ENCODE results near the gene MCCC2.
"Not testable (repeated sequence)": the region's sequence is repeated elsewhere in the genome, so short reads cannot be mapped to it uniquely, and the experiment has no call there.

The MCCC2 gene

GRCh38 chr5:71586941-71587765 lies at the start of gene MCCC2:
MCCC2 (plus strand) TSS chr5:71587340; CDS start chr5:71587426, 86 bp downstream.
- H3K27me3 ChIP-seq (ENCODE audit: control insufficient read depth in 1 of 2, insufficient read depth in 2 of 2, low read length in 2 of 2), result no peaks in the 10 kb centered on the region
- H3K4me3 ChIP-seq (ENCODE audit: low read length in 2 of 2), result peak within 1 kb of the TSS; percentile 81 to 94
- peak within 1 kb of the TSS; percentile 72 for H3K27ac ChIP-seq (ENCODE audit: low read length)
- H3K9ac ChIP-seq (ENCODE audit: low read length in 2 of 2), result peak within 1 kb of the TSS; percentile 71 to 80
- H3K4me1 ChIP-seq (ENCODE audit: control insufficient read depth, insufficient read depth, low read length), result peaks cover 12% of the 10 kb centered on the region
- H3K9me3 ChIP-seq (ENCODE audit: control insufficient read depth in 2 of 2, low read length in 2 of 2), result no peaks in the 10 kb centered on the region
- H3K36me3 ChIP-seq (ENCODE audit: control insufficient read depth in 2 of 2, insufficient read depth in 2 of 2, low read length in 2 of 2), result no peaks in the 10 kb centered on the region

DNA sequence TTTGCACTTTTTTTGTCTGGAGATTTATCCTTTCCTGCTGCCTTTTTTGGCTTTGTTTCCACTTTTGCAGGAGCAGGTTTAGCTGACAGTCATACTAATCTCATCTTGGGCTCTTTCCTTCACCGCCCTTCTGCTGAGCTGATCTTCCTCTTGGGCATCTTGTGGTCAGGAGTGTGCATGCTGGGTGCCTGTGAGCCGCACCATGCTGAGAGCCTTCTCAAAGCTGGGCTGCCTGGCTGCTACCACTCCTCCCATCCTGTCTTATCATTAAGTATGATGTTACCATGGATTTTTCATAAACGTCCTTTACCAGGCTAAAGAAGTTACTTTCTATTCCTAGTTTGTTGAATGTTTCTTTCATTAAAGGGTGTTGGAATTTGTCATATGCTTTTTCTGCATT lies 49.5 kb upstream of the MCCC2 start:
- Histone ChIP-seq H3K4me1 (ENCODE audit: control insufficient read depth, insufficient read depth, low read length) (no peaks in the 10 kb centered on the region), H3K9me3 (ENCODE audit: control insufficient read depth in 2 of 2, low read length in 2 of 2) (no peaks in the 10 kb centered on the region), H3K4me3 (ENCODE audit: low read length in 2 of 2) (no peak overlapping the region), H3K27me3 (ENCODE audit: control insufficient read depth in 1 of 2, insufficient read depth in 2 of 2, low read length in 2 of 2) (no peaks in the 10 kb centered on the region), H3K36me3 (ENCODE audit: control insufficient read depth in 2 of 2, insufficient read depth in 2 of 2, low read length in 2 of 2) (peaks cover 8 to 23% of the 10 kb centered on the region in 2 donors), H3K9ac (ENCODE audit: low read length in 2 of 2) (no peak overlapping the region), H3K27ac (ENCODE audit: low read length) (no peak overlapping the region)

DNA sequence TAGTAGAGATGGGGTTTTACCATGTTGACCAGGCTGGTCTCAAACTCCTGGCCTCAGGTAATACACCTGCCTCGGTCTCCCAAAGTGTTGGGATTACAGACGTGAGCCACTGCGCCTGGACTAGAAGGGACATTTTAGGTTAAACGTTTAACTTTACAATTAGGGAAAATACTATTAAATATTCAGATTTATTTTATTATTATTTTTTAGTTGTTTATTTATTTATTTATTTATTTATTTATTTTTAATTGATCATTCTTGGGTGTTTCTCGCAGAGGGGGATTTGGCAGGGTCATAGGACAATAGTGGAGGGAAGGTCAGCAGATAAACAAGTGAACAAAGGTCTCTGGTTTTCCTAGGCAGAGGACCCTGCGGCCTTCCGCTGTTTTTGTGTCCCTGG lies 36.3 kb upstream of the MCCC2 start:
- H3K9ac ChIP-seq (ENCODE audit: low read length in 2 of 2); H3K4me1 ChIP-seq (ENCODE audit: control insufficient read depth, insufficient read depth, low read length); H3K27me3 ChIP-seq (ENCODE audit: control insufficient read depth in 1 of 2, insufficient read depth in 2 of 2, low read length in 2 of 2); H3K9me3 ChIP-seq (ENCODE audit: control insufficient read depth in 2 of 2, low read length in 2 of 2); H3K4me3 ChIP-seq (ENCODE audit: low read length in 2 of 2); H3K27ac ChIP-seq (ENCODE audit: low read length): not testable (repeated sequence)
- peaks cover 24 to 38% of the 10 kb centered on the region in 2 donors for H3K36me3 ChIP-seq (ENCODE audit: control insufficient read depth in 2 of 2, insufficient read depth in 2 of 2, low read length in 2 of 2)

GRCh38 chr5:71551582-71551981 lies 35.6 kb upstream of the MCCC2 start:
- not testable (repeated sequence) for H3K4me1 ChIP-seq (ENCODE audit: control insufficient read depth, insufficient read depth, low read length); H3K9ac ChIP-seq (ENCODE audit: low read length in 2 of 2); H3K27ac ChIP-seq (ENCODE audit: low read length); H3K27me3 ChIP-seq (ENCODE audit: control insufficient read depth in 1 of 2, insufficient read depth in 2 of 2, low read length in 2 of 2); H3K4me3 ChIP-seq (ENCODE audit: low read length in 2 of 2); H3K9me3 ChIP-seq (ENCODE audit: control insufficient read depth in 2 of 2, low read length in 2 of 2)
- H3K36me3 ChIP-seq (ENCODE audit: control insufficient read depth in 2 of 2, insufficient read depth in 2 of 2, low read length in 2 of 2), result peaks cover 23 to 36% of the 10 kb centered on the region in 2 donors

- H3K27ac ChIP-seq (ENCODE audit: low read length); H3K27me3 ChIP-seq (ENCODE audit: control insufficient read depth in 1 of 2, insufficient read depth in 2 of 2, low read length in 2 of 2); H3K4me3 ChIP-seq (ENCODE audit: low read length in 2 of 2); H3K9me3 ChIP-seq (ENCODE audit: control insufficient read depth in 2 of 2, low read length in 2 of 2); H3K4me1 ChIP-seq (ENCODE audit: control insufficient read depth, insufficient read depth, low read length); H3K9ac ChIP-seq (ENCODE audit: low read length in 2 of 2): not testable (repeated sequence)
- H3K36me3 ChIP-seq (ENCODE audit: control insufficient read depth in 2 of 2, insufficient read depth in 2 of 2, low read length in 2 of 2), result peaks cover 26 to 35% of the 10 kb centered on the region in 2 donors
Measured at GRCh38 chr5:71552026-71552749, 35.0 kb upstream of the MCCC2 start.

GRCh38 chr5:71563161-71563560 lies 24.0 kb upstream of the MCCC2 start:
- H3K4me1 ChIP-seq (ENCODE audit: control insufficient read depth, insufficient read depth, low read length), result no peaks in the 10 kb centered on the region
- H3K27me3 ChIP-seq (ENCODE audit: control insufficient read depth in 1 of 2, insufficient read depth in 2 of 2, low read length in 2 of 2), result no peaks in the 10 kb centered on the region
- H3K27ac ChIP-seq (ENCODE audit: low read length), result no peak overlapping the region
- H3K36me3 ChIP-seq (ENCODE audit: control insufficient read depth in 2 of 2, insufficient read depth in 2 of 2, low read length in 2 of 2), result peaks cover 23 to 26% of the 10 kb centered on the region in 2 donors
- H3K4me3 ChIP-seq (ENCODE audit: low read length in 2 of 2), result no peak overlapping the region
- H3K9me3 ChIP-seq (ENCODE audit: control insufficient read depth in 2 of 2, low read length in 2 of 2), result no peaks in the 10 kb centered on the region
- H3K9ac ChIP-seq (ENCODE audit: low read length in 2 of 2), result no peak overlapping the region

DNA sequence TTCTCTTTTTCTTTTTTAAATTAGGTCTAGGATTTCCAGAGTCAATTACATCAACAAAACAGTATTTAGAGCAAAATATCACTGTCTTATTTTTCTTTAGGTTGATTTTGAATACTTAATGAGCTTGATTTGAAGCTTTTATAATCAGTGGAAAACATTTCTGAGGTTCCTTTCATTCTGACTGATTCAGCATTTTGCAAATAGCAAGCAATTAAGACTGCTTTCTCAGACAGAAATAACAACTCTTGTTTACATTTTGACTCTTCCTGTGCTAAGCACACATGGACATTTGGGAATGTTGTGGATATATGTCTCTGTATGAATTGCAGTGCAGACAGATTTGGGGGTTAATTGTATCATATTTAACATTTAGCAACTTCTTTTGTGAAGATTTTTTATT lies 22.2 kb upstream of the MCCC2 start:
- H3K9me3 ChIP-seq (ENCODE audit: control insufficient read depth in 2 of 2, low read length in 2 of 2), result no peaks in the 10 kb centered on the region
- no peaks in the 10 kb centered on the region for H3K4me1 ChIP-seq (ENCODE audit: control insufficient read depth, insufficient read depth, low read length)
- no peaks in the 10 kb centered on the region for H3K27me3 ChIP-seq (ENCODE audit: control insufficient read depth in 1 of 2, insufficient read depth in 2 of 2, low read length in 2 of 2)
- H3K9ac ChIP-seq (ENCODE audit: low read length in 2 of 2), result no peak overlapping the region
- no peak overlapping the region for H3K4me3 ChIP-seq (ENCODE audit: low read length in 2 of 2)
- H3K27ac ChIP-seq (ENCODE audit: low read length), result no peak overlapping the region
- H3K36me3 ChIP-seq (ENCODE audit: control insufficient read depth in 2 of 2, insufficient read depth in 2 of 2, low read length in 2 of 2), result peaks cover 25 to 29% of the 10 kb centered on the region in 2 donors

DNA sequence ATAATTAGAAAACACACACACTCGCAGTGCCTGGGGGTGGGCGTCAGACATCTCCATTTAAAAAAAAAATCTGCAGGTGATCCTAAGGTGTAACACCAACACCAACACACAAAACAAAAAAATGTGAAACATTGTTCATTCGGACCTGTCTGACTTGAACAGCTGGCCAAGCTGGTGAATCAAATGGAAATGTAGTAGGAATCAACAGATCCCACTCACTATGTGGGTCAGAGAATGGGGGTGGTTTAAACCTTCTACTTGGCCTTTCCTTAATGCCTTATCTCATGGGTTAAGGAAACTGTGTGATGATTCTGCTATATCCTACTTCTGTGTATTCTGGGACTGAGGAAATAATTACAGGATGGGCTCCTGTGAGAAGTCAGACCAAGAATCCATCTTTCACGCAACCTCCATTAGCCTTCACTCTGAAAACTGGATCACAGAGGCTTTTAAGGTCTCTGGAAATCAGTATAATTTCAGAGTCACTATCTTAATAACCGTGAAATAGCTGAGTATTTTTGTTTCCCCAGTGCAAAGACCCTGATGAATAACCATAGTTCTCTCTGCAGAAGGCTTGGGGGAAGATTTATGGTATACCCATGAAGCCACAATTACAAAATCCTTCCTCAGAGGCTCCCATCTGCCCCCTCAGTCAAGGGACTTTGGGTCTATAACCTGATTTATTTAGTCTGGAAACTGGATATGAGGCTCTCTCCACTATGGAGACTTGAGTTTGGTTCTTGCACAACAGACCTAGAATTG lies 17.2 kb upstream of the MCCC2 start:
- H3K4me3 ChIP-seq (ENCODE audit: low read length in 2 of 2), result no peak overlapping the region
- no peak overlapping the region for H3K27ac ChIP-seq (ENCODE audit: low read length)
- H3K9ac ChIP-seq (ENCODE audit: low read length in 2 of 2), result no peak overlapping the region
- no peaks in the 10 kb centered on the region for H3K9me3 ChIP-seq (ENCODE audit: control insufficient read depth in 2 of 2, low read length in 2 of 2)
- no peaks in the 10 kb centered on the region for H3K27me3 ChIP-seq (ENCODE audit: control insufficient read depth in 1 of 2, insufficient read depth in 2 of 2, low read length in 2 of 2)
- H3K36me3 ChIP-seq (ENCODE audit: control insufficient read depth in 2 of 2, insufficient read depth in 2 of 2, low read length in 2 of 2), result peaks cover 14 to 17% of the 10 kb centered on the region in 2 donors
- no peaks in the 10 kb centered on the region for H3K4me1 ChIP-seq (ENCODE audit: control insufficient read depth, insufficient read depth, low read length)

DNA sequence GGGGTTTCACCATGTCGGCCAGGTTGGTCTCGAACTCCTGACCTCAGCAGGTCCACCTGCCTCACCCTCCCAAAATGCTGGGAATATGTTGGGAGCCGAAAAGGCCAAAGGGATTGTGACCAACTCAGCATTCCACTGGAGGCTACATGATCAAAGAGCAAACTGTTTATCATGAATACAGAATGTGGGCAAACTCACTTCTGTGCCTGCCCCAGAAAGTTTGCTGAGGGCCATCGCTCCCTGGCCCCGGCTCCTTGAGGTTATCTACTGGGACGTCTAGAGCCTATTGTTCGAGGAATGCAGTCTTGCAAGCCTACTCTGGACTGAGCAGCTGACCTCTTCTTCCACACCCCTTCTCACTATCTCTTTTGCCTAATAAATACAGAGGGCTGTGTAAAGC lies 15.3 kb upstream of the MCCC2 start:
- not testable (repeated sequence) for H3K4me3 ChIP-seq (ENCODE audit: low read length in 2 of 2); H3K9ac ChIP-seq (ENCODE audit: low read length in 2 of 2); H3K27me3 ChIP-seq (ENCODE audit: control insufficient read depth in 1 of 2, insufficient read depth in 2 of 2, low read length in 2 of 2); H3K4me1 ChIP-seq (ENCODE audit: control insufficient read depth, insufficient read depth, low read length); H3K27ac ChIP-seq (ENCODE audit: low read length); H3K9me3 ChIP-seq (ENCODE audit: control insufficient read depth in 2 of 2, low read length in 2 of 2)
- H3K36me3 ChIP-seq (ENCODE audit: control insufficient read depth in 2 of 2, insufficient read depth in 2 of 2, low read length in 2 of 2), result peaks cover 11 to 13% of the 10 kb centered on the region in 2 donors

GRCh38 chr5:71573591-71573990 lies 13.5 kb upstream of the MCCC2 start:
- H3K27ac ChIP-seq (ENCODE audit: low read length), result no peak overlapping the region
- no peak overlapping the region for H3K4me3 ChIP-seq (ENCODE audit: low read length in 2 of 2)
- no peaks in the 10 kb centered on the region for H3K4me1 ChIP-seq (ENCODE audit: control insufficient read depth, insufficient read depth, low read length)
- H3K9ac ChIP-seq (ENCODE audit: low read length in 2 of 2), result no peak overlapping the region
- H3K36me3 ChIP-seq (ENCODE audit: control insufficient read depth in 2 of 2, insufficient read depth in 2 of 2, low read length in 2 of 2), result peaks cover 5 to 6% of the 10 kb centered on the region in 2 donors
- no peaks in the 10 kb centered on the region for H3K9me3 ChIP-seq (ENCODE audit: control insufficient read depth in 2 of 2, low read length in 2 of 2)
- H3K27me3 ChIP-seq (ENCODE audit: control insufficient read depth in 1 of 2, insufficient read depth in 2 of 2, low read length in 2 of 2), result no peaks in the 10 kb centered on the region
